T-cell (primary cell): ENCODE measurements around the gene AKAP6. TPM values are rescaled to one million over a fixed set of nuclear protein-coding genes. Genes with fewer than 3 reads are reported as not detected.

Experiments used
- ATAC-seq, 4 experiments: fragments of 200-7000 bp in 3 of 4; fragments of 150-1000 bp in 1 of 4; cut with Tn5 transposase; replicated peaks in 1 of 4; 1 replicate in 3 of 4; 2 replicates in 1 of 4; pipeline ENCODE4 v1.10.0; 2021; ENCODE audit warnings: moderate library complexity in 3 of 4, mild to moderate bottlenecking in 2 of 4, moderate number of reproducible peaks in 1 of 4
- CTCF ChIA-PET, 2 donors: fragments of 300-600 bp; sonication (Branson Sonifier 250); formaldehyde crosslinking; loops; one replicate each; lab custom pipeline; 2022; ENCODE audit warnings: antibody characterized with exemption in 2 of 2; lab: Charles Lee
- POLR2A ChIA-PET, 2 donors: fragments of 300-600 bp; sonication (Branson Sonifier 250); formaldehyde crosslinking; loops; one replicate each; lab custom pipeline; 2022; ENCODE audit warnings: antibody characterized with exemption in 2 of 2; lab: Charles Lee
- DNase-seq, 35 experiments: peaks; one replicate each; pipeline versions ENCODE4 v3.0.0 to v3.0.0-alpha.2; 2013 to 2023
- H3K27ac ChIP-seq: one replicate; pipeline ENCODE4 v1.5.1; 2013; ENCODE audit warnings: low read length
- H3K27me3 ChIP-seq, 2 experiments: replicated peaks in 1 of 2; 1 replicate in 1 of 2; 2 replicates in 1 of 2; pipeline versions ENCODE4 v1.6.1 to v1.7.0; 2013; ENCODE audit warnings: low read length in 1 of 2, mixed read lengths in 1 of 2; ENCODE audit not compliant: control insufficient read depth in 2 of 2, insufficient read depth in 2 of 2; ENCODE audit errors: extremely low read depth in 1 of 2
- H3K36me3 ChIP-seq, 2 donors: 1 replicate in 1 of 2; 2 replicates in 1 of 2; pipeline versions ENCODE4 v1.6.1 to v1.7.0; 2013; ENCODE audit warnings: low read length in 1 of 2; ENCODE audit not compliant: control insufficient read depth in 2 of 2, insufficient read depth in 1 of 2; ENCODE audit errors: extremely low read depth in 1 of 2
- H3K4me1 ChIP-seq, 2 experiments: 1 replicate in 1 of 2; 2 replicates in 1 of 2; pipeline versions ENCODE4 v1.6.1 to v1.7.0; 2013; ENCODE audit warnings: low read length in 2 of 2, mixed read lengths in 1 of 2; ENCODE audit not compliant: insufficient read depth in 2 of 2, control insufficient read depth in 1 of 2; ENCODE audit errors: extremely low read depth in 1 of 2
- H3K4me3 ChIP-seq, 2 donors: 1 replicate in 1 of 2; 2 replicates in 1 of 2; pipeline versions ENCODE4 v1.5.1 to v1.7.0; 2013; ENCODE audit warnings: mild to moderate bottlenecking in 2 of 2, low read length in 1 of 2, moderate library complexity in 1 of 2; ENCODE audit not compliant: control insufficient read depth in 1 of 2; ENCODE audit errors: extremely low read depth in 1 of 2
- H3K9me3 ChIP-seq: 2 replicates; pipeline ENCODE4 v1.7.0; 2013
- H3K27ac Mint-ChIP-seq, 2 donors: one replicate each; pipeline ENCODE4 v1.8.0; 2020 to 2021; ENCODE audit warnings: mild to moderate bottlenecking in 2 of 2, mixed read lengths in 2 of 2
- H3K27me3 Mint-ChIP-seq, 2 donors: one replicate each; pipeline ENCODE4 v1.8.0; 2021 to 2022; ENCODE audit warnings: mixed read lengths in 2 of 2
- H3K36me3 Mint-ChIP-seq: one replicate; pipeline ENCODE4 v1.8.0; 2021; ENCODE audit warnings: mixed read lengths
- H3K4me1 Mint-ChIP-seq, 3 donors: one replicate each; pipeline ENCODE4 v1.8.0; 2020 to 2022; ENCODE audit warnings: mixed read lengths in 3 of 3, mild to moderate bottlenecking in 1 of 3
- H3K4me3 Mint-ChIP-seq, 3 donors: one replicate each; pipeline ENCODE4 v1.8.0; 2020 to 2022; ENCODE audit warnings: mild to moderate bottlenecking in 3 of 3, mixed read lengths in 3 of 3, moderate library complexity in 3 of 3
- H3K9me3 Mint-ChIP-seq, 3 donors: one replicate each; pipeline ENCODE4 v1.8.0; 2020 to 2022; ENCODE audit warnings: mixed read lengths in 3 of 3
- WGBS: methylation state at CpG from one replicate; pipeline ENCODE4 v1.1.5; 2013; ENCODE audit warnings: missing lambda C conversion rate; ENCODE audit not compliant: insufficient coverage; 5-methylcytosine and 5-hydroxymethylcytosine counted together
- total RNA-seq, 35 experiments: library from RNA in 6 of 35; stranded (reverse) in 6 of 35; fragments of 120-200 nt in 1 of 35; gene quantifications; one replicate each; pipeline versions ENCODE4 v1.2.1 to v1.2.4 and lab custom pipeline; 2013 to 2026

AKAP6 gene
- total RNA-seq, 5 donors from 2014 or later (not counting 1 experiment from before 2014, with no cell fraction given), result 1.7 to 6.6 (median 2.6) TPM

DNA sequence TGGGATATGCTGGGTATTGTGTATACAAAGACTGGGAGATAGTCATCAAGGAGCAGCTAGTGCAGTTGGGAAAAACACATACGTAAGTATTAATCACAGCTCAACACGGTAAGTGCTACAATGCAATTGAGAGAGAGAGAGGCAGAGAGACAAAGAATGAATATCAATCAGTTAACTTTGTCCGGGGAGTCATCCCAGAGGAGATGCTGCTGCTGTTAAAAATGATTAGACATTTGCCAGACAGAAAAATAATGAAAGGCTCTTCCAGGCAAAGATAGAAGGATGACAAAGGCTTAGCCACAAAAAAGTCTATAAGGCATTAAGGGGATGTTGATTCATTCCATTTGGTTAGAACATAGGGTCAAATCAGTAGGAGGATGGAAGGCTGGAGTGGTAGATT lies 45.1 kb downstream of the AKAP6 start:
- CTCF ChIA-PET, result no interaction called here
- no peak overlapping the region for H3K4me3 ChIP-seq
- Mint-ChIP-seq H3K4me3 (no peak overlapping the region), H3K9me3 (no peaks in the 10 kb centered on the region), H3K4me1 (peaks cover 0 to 1% (median 0%) of the 10 kb centered on the region in 3 donors), H3K27me3 (peaks cover 0 to 4% of the 10 kb centered on the region in 2 donors), H3K36me3 (no peaks in the 10 kb centered on the region), H3K27ac (no peak overlapping the region)
- ATAC-seq (no peak), DNase-seq (no peak)
- POLR2A ChIA-PET, result no interaction called here
- WGBS, result 92% methylated on average over 3 of the region's 3 CpGs
- H3K9me3 ChIP-seq, result no peaks in the 10 kb centered on the region
- H3K36me3 ChIP-seq, result no peaks in the 10 kb centered on the region
- no peak overlapping the region for H3K27ac ChIP-seq
- peaks cover 0 to under 1% of the 10 kb centered on the region in 2 experiments for H3K4me1 ChIP-seq
- H3K27me3 ChIP-seq, result no peaks in the 10 kb centered on the region

DNA sequence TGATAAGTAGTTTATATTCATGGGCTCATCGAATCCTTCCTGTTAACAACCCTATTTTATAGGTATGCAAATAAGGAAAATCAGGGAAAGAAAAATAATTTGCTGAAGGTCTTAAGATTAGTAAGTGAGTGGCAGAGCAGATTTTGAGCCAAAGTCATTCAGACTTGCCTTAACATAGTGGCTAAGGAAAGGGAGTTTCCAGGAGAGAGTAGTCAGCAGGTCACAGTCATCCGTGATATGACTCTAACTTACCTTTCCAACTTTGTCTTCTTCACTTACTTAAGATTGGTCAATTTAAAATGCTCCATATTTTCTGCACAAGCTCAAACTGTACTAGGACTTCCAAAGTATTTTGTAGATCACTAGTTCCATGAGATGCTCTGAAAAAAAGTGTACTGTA lies 46.6 kb downstream of the AKAP6 start:
- no peak overlapping the region for H3K4me3 Mint-ChIP-seq
- H3K27ac ChIP-seq, result no peak overlapping the region
- no peaks in the 10 kb centered on the region for H3K36me3 Mint-ChIP-seq
- H3K27me3 Mint-ChIP-seq, result peaks cover 0 to 4% of the 10 kb centered on the region in 2 donors
- no peaks in the 10 kb centered on the region for H3K9me3 Mint-ChIP-seq
- H3K4me1 ChIP-seq, result peaks cover 0 to 2% of the 10 kb centered on the region in 2 experiments
- no peak for DNase-seq
- H3K36me3 ChIP-seq, result no peaks in the 10 kb centered on the region
- no peak for ATAC-seq
- peaks cover 2 to 7% (median 2%) of the 10 kb centered on the region in 3 donors for H3K4me1 Mint-ChIP-seq
- H3K27ac Mint-ChIP-seq, result no peak overlapping the region
- H3K9me3 ChIP-seq, result no peaks in the 10 kb centered on the region
- H3K4me3 ChIP-seq, result no peak overlapping the region
- H3K27me3 ChIP-seq, result no peaks in the 10 kb centered on the region
- WGBS, result no CpG with 5 or more reads among the region's 2 CpGs
- ChIA-PET POLR2A (no interaction called here), CTCF (interaction anchor here in 1 of 2 donors (0.6 kb wide), 1 partner anchor 659 kb away, joined by 3 read pairs; no protein-coding TSS in a partner anchor)

DNA sequence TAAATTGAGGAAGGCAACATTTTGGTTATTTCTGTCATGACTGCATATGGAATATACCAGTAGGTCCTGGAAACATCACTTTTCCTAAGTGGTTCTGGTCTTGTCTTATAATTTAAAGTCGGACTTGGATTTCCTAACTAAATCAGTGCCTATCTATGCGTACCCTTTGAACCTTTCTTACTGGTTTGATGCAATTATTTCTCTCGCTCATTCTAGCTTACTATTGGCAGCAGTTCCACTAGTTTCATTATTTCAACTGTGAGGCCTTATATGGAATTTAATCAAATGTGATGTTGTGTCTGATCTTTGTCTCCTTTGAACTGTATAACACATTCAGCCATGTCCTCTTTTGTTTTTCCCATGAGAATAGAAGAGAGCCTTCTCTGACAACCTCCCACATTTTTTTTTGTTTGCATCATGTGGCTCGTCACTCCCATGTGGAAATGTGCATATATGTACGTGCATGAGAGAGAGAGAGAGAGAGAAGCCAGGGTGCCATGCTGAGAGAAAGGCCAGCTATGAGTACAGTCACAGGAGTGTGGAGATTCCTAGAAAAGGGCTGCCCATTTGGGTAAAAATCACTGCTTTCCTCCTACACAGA lies 48.0 kb downstream of the AKAP6 start:
- POLR2A ChIA-PET, result no interaction called here
- DNase-seq (no peak), ATAC-seq (no peak)
- Mint-ChIP-seq H3K36me3 (no peaks in the 10 kb centered on the region), H3K4me1 (peaks cover 2 to 7% (median 2%) of the 10 kb centered on the region in 3 donors), H3K9me3 (no peaks in the 10 kb centered on the region), H3K27ac (no peak overlapping the region), H3K27me3 (peaks cover 0 to 4% of the 10 kb centered on the region in 2 donors), H3K4me3 (no peak overlapping the region)
- CTCF ChIA-PET, result no interaction called here
- Histone ChIP-seq H3K4me3 (no peak overlapping the region), H3K4me1 (peaks cover 0 to 2% of the 10 kb centered on the region in 2 experiments), H3K27ac (no peak overlapping the region), H3K9me3 (no peaks in the 10 kb centered on the region), H3K36me3 (no peaks in the 10 kb centered on the region), H3K27me3 (no peaks in the 10 kb centered on the region)
- WGBS, result 71% methylated on average over 1 of the region's 5 CpGs

DNA sequence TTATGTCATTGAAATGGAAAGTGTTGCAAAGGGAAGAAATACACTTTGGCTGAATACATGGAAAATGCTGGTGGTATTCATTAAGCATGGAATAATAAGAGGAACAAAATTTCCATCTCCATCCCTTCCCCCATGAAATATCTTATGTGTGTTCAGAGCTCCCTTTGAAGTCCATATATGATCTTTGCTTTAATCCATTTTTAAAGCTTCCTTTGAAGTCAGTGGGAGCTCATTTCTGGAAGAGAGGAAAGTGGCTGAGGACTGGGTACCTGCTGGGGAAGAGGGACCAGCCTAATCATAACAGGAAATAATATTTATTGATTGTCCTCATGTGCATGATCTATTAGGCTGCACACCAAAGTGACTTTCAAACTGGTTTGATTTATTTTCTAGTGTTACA lies 49.2 kb downstream of the AKAP6 start:
- Mint-ChIP-seq H3K9me3 (no peaks in the 10 kb centered on the region), H3K27me3 (peaks cover 0 to under 1% of the 10 kb centered on the region in 2 donors), H3K36me3 (no peaks in the 10 kb centered on the region), H3K4me3 (no peak overlapping the region), H3K4me1 (peaks cover 2 to 7% (median 2%) of the 10 kb centered on the region in 3 donors), H3K27ac (no peak overlapping the region)
- H3K4me3 ChIP-seq, result no peak overlapping the region
- no peaks in the 10 kb centered on the region for H3K36me3 ChIP-seq
- ChIA-PET POLR2A (interaction anchor here in 1 of 2 donors (0.6 kb wide), 1 partner anchor 240 kb away, joined by 4 read pairs; no protein-coding TSS in a partner anchor), CTCF (interaction anchor here in 1 of 2 donors (0.6 kb wide), 1 partner anchor 230 kb away, joined by 4 read pairs; no protein-coding TSS in a partner anchor)
- H3K27ac ChIP-seq, result no peak overlapping the region
- no peak for DNase-seq
- H3K27me3 ChIP-seq, result no peaks in the 10 kb centered on the region
- H3K4me1 ChIP-seq, result peaks cover 0 to 2% of the 10 kb centered on the region in 2 experiments
- no peak for ATAC-seq
- H3K9me3 ChIP-seq, result no peaks in the 10 kb centered on the region

DNA sequence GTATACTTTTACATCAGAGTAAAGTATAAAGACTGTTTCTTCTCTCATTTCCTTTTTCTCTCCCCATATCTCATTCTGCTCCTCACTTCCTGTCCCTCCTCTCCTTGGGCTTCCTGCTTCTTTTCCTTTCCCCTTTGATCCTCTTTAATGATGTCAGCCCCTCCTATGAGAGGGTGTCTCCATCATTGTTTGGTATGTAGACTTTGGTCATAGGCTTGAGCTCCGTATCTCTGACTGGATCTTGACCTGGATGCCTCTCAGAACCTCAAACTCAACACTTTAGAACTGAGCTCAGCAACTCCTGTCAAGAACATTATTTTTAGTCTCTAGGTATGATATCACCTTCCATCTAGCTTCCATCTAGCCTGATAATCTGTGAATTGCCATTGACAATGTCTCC lies 50.3 kb downstream of the AKAP6 start:
- ATAC-seq (no peak), DNase-seq (no peak)

DNA sequence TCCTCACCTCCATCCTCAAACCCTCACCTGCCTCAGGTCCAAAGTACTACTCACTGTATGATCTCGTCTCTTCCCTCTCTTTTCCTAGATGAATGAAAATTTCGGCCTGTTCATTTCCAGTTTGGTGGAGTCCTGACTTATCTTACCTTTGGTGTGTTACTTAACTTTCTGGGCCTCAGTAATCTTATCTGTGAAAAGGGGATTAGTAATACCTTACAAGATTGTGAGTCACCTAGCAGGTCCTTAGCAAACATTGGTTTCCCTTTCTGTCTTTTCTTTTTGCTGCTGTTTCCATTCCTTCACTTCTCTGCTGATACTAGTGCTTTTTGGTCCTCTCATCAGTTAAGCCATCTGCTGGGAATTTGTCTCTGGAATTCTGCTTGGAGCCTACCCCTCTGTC lies 52.8 kb downstream of the AKAP6 start:
- H3K27me3 Mint-ChIP-seq, result no peaks in the 10 kb centered on the region

More for the DNA sequence above, 50.3 kb downstream of the AKAP6 start:
- POLR2A ChIA-PET, result no interaction called here
- Histone ChIP-seq H3K36me3 (no peaks in the 10 kb centered on the region), H3K4me3 (no peak overlapping the region), H3K27me3 (no peaks in the 10 kb centered on the region), H3K4me1 (peaks cover 0 to 2% of the 10 kb centered on the region in 2 experiments), H3K27ac (no peak overlapping the region), H3K9me3 (no peaks in the 10 kb centered on the region)
- CTCF ChIA-PET, result no interaction called here
- no CpG with 5 or more reads among the region's 1 CpG for WGBS
- no peak overlapping the region for H3K27ac Mint-ChIP-seq
- H3K4me3 Mint-ChIP-seq, result no peak overlapping the region
- no peaks in the 10 kb centered on the region for H3K9me3 Mint-ChIP-seq
- no peaks in the 10 kb centered on the region for H3K36me3 Mint-ChIP-seq
- H3K4me1 Mint-ChIP-seq, result peaks cover 2 to 7% (median 2%) of the 10 kb centered on the region in 3 donors
- no peaks in the 10 kb centered on the region for H3K27me3 Mint-ChIP-seq

More for the DNA sequence above, 52.8 kb downstream of the AKAP6 start:
- Mint-ChIP-seq H3K4me3 (no peak overlapping the region), H3K27ac (no peak overlapping the region), H3K4me1 (peaks cover 2 to 7% (median 2%) of the 10 kb centered on the region in 3 donors), H3K9me3 (no peaks in the 10 kb centered on the region), H3K36me3 (no peaks in the 10 kb centered on the region)
- WGBS, result no CpG with 5 or more reads among the region's 2 CpGs
- DNase-seq, result no peak
- POLR2A ChIA-PET, result no interaction called here
- H3K4me1 ChIP-seq, result peaks cover 0 to 2% of the 10 kb centered on the region in 2 experiments
- H3K36me3 ChIP-seq, result no peaks in the 10 kb centered on the region
- no peak overlapping the region for H3K27ac ChIP-seq
- CTCF ChIA-PET, result no interaction called here
- H3K4me3 ChIP-seq, result no peak overlapping the region
- ATAC-seq, result no peak
- no peaks in the 10 kb centered on the region for H3K27me3 ChIP-seq
- H3K9me3 ChIP-seq, result no peaks in the 10 kb centered on the region
